Measurements from ENCODE around the gene PPP1R10. TPM values are rescaled to one million over a fixed set of nuclear protein-coding genes. Genes with fewer than 3 reads are reported as not detected.
"Not testable (repeated sequence)": the region's sequence is repeated elsewhere in the genome, so short reads cannot be mapped to it uniquely, and the experiment has no call there.

The PPP1R10 gene
- 30.0 TPM for total RNA-seq

GRCh38 chr6:30616811-30617564 is at the start of gene PPP1R10:
Gene PPP1R10, minus strand, starts transcription at chr6:30617243. Its CDS starts 7,299 bp downstream, at chr6:30609944.
- ATAC-seq, result peak; percentile 94

- not testable (repeated sequence) for ATAC-seq
These were observed 49.3 kb upstream of the PPP1R10 start for GRCh38 chr6:30666300-30666699.

GRCh38 chr6:30664994-30665767 is 48.1 kb upstream of the PPP1R10 start:
- ATAC-seq, result peak; percentile 21

GRCh38 chr6:30657922-30658321 is 40.9 kb upstream of the PPP1R10 start:
- ATAC-seq, result not testable (repeated sequence)

- ATAC-seq, result no peak
These were observed 40.4 kb upstream of the PPP1R10 start for GRCh38 chr6:30657454-30657853.

GRCh38 chr6:30656513-30656912 is 39.5 kb upstream of the PPP1R10 start:
- ATAC-seq, result no peak

- no peak for ATAC-seq
These were observed 38.7 kb upstream of the PPP1R10 start for GRCh38 chr6:30655743-30656094.

GRCh38 chr6:30654798-30655742 is 38.0 kb upstream of the PPP1R10 start:
- ATAC-seq, result no peak

- no peak for ATAC-seq
These were observed 34.1 kb upstream of the PPP1R10 start for GRCh38 chr6:30651143-30651542.

- peak; percentile 81 for ATAC-seq
These were observed 30.4 kb upstream of the PPP1R10 start for GRCh38 chr6:30647242-30648116.

- peak; percentile 89 for ATAC-seq
These were observed 29.6 kb upstream of the PPP1R10 start, which contains the start of gene C6orf136 for GRCh38 chr6:30646450-30647241. Gene C6orf136, plus strand, starts transcription at chr6:30647133. Its CDS starts 99 bp downstream, at chr6:30647232.

GRCh38 chr6:30645989-30646388 is 28.9 kb upstream of the PPP1R10 start:
- ATAC-seq, result no peak

- ATAC-seq, result no peak
These were observed 27.7 kb upstream of the PPP1R10 start for GRCh38 chr6:30644769-30645168.

- ATAC-seq, result no peak
These were observed 26.6 kb upstream of the PPP1R10 start for GRCh38 chr6:30643656-30644055.

GRCh38 chr6:30641048-30641447 is 24.0 kb upstream of the PPP1R10 start:
- ATAC-seq, result no peak

GRCh38 chr6:30640481-30640880 is 23.4 kb upstream of the PPP1R10 start:
- peak; percentile 34 for ATAC-seq

- no peak for ATAC-seq
These were observed 18.8 kb upstream of the PPP1R10 start for GRCh38 chr6:30635834-30636233.

- ATAC-seq, result peak; percentile 96
These were observed 9.7 kb upstream of the PPP1R10 start, which contains the start of gene ATAT1 for GRCh38 chr6:30626484-30627366. Gene ATAT1, plus strand, starts transcription at chr6:30626874.

- no peak for ATAC-seq
These were observed 8.5 kb upstream of the PPP1R10 start for GRCh38 chr6:30625511-30625910.

- no peak for ATAC-seq
These were observed 2.5 kb upstream of the PPP1R10 start for GRCh38 chr6:30619561-30619960.

Data from esophagus mucosa (tissue), 1 donor.